Esophagus (tissue), 2 donors: ENCODE data around the gene CFAP70. TPM values are rescaled to one million over a fixed set of nuclear protein-coding genes. Genes with fewer than 3 reads are reported as not detected.

Experiments used
- H3K27ac ChIP-seq, 2 donors: one replicate each; pipeline ENCODE4 v1.5.1; 2013; ENCODE audit warnings: low read depth in 2 of 2, mild to moderate bottlenecking in 2 of 2, inconsistent platforms in 1 of 2, low read length in 1 of 2, moderate library complexity in 1 of 2
- H3K27me3 ChIP-seq, 2 donors: one replicate each; pipeline ENCODE4 v1.6.1; 2013; ENCODE audit warnings: low read length in 2 of 2, control low read depth in 1 of 2, mild to moderate bottlenecking in 1 of 2; ENCODE audit not compliant: insufficient read depth in 2 of 2, control insufficient read depth in 1 of 2
- H3K36me3 ChIP-seq, 2 donors: one replicate each; pipeline ENCODE4 v1.6.1; 2013; ENCODE audit warnings: low read length in 1 of 2; ENCODE audit not compliant: control insufficient read depth in 2 of 2, insufficient read depth in 2 of 2
- H3K4me1 ChIP-seq, 2 donors: one replicate each; pipeline ENCODE4 v1.6.1; 2013; ENCODE audit warnings: low read length in 1 of 2; ENCODE audit not compliant: control insufficient read depth in 2 of 2, insufficient read depth in 2 of 2
- H3K4me3 ChIP-seq, 2 donors: one replicate each; pipeline ENCODE4 v1.5.1; 2013; ENCODE audit warnings: low read length in 2 of 2, mild to moderate bottlenecking in 2 of 2, low read depth in 1 of 2, moderate library complexity in 1 of 2
- H3K9me3 ChIP-seq, 2 donors: one replicate each; pipeline ENCODE4 v1.6.1; 2013; ENCODE audit warnings: mild to moderate bottlenecking in 2 of 2, low read depth in 1 of 2, low read length in 1 of 2, moderate library complexity in 1 of 2; ENCODE audit not compliant: control insufficient read depth in 2 of 2, insufficient read depth in 1 of 2
- WGBS, 2 donors: extraction: QIAGEN DNeasy Blood & Tissue Kit; methylation state at CpG; one replicate each; pipeline ENCODE4 v1.1.7; 2013; 5-methylcytosine and 5-hydroxymethylcytosine counted together
- polyA plus RNA-seq, 2 donors: library from polyadenylated mRNA; stranded (reverse); fragments of 200-250 nt; gene quantifications; one replicate each; pipeline ENCODE4 v1.2.3, GENCODE V29; 2013
- donor health status: healthy with polysubstance abuse.
- donor health status: Bipolar disorder and iron deficiency.

CFAP70 gene
- polyA plus RNA-seq, 2 donors = 0.60 to 1.2 TPM

GRCh38 chr10:73210395-73211105 lies 148.1 kb downstream of the CFAP70 start:
- H3K4me1 ChIP-seq = no peaks in the 10 kb centered on the region
- no peaks in the 10 kb centered on the region for H3K36me3 ChIP-seq
- no peaks in the 10 kb centered on the region for H3K9me3 ChIP-seq
- H3K27me3 ChIP-seq = no peaks in the 10 kb centered on the region
- H3K4me3 ChIP-seq = no peak overlapping the region
- 95 to 98% methylated on average over 3 of the region's 3 CpGs for WGBS, 2 donors
- no peak overlapping the region for H3K27ac ChIP-seq

- H3K27ac ChIP-seq = no peak overlapping the region
- 45 to 47% methylated on average over 1 of the region's 1 CpG for WGBS, 2 donors
- H3K4me1 ChIP-seq = no peaks in the 10 kb centered on the region
- H3K36me3 ChIP-seq = no peaks in the 10 kb centered on the region
- no peaks in the 10 kb centered on the region for H3K27me3 ChIP-seq
- no peak overlapping the region for H3K4me3 ChIP-seq
- no peaks in the 10 kb centered on the region for H3K9me3 ChIP-seq
Observed at GRCh38 chr10:73209705-73210104, 149.0 kb downstream of the CFAP70 start.

GRCh38 chr10:73207883-73208282 lies 150.8 kb downstream of the CFAP70 start:
- 65 to 83% methylated on average over 2 of the region's 2 CpGs for WGBS, 2 donors
- H3K27ac ChIP-seq = no peak overlapping the region

GRCh38 chr10:73206385-73206784 lies 152.3 kb downstream of the CFAP70 start:
- H3K4me1 ChIP-seq = no peaks in the 10 kb centered on the region
- 95 to 98% methylated on average over 5 of the region's 5 CpGs for WGBS, 2 donors
- no peaks in the 10 kb centered on the region for H3K27me3 ChIP-seq
- H3K9me3 ChIP-seq = no peaks in the 10 kb centered on the region
- H3K27ac ChIP-seq = no peak overlapping the region
- H3K36me3 ChIP-seq = no peaks in the 10 kb centered on the region
- no peak overlapping the region for H3K4me3 ChIP-seq

More at GRCh38 chr10:73207883-73208282, 150.8 kb downstream of the CFAP70 start:
- no peaks in the 10 kb centered on the region for H3K9me3 ChIP-seq
- no peaks in the 10 kb centered on the region for H3K4me1 ChIP-seq
- H3K27me3 ChIP-seq = no peaks in the 10 kb centered on the region
- H3K4me3 ChIP-seq = no peak overlapping the region
- H3K36me3 ChIP-seq = no peaks in the 10 kb centered on the region

- H3K36me3 ChIP-seq = no peaks in the 10 kb centered on the region
- H3K9me3 ChIP-seq = no peaks in the 10 kb centered on the region
- H3K27me3 ChIP-seq = no peaks in the 10 kb centered on the region
- 93% methylated on average over 1 of the region's 1 CpG for WGBS, 2 donors
- no peak overlapping the region for H3K27ac ChIP-seq
- H3K4me1 ChIP-seq = no peaks in the 10 kb centered on the region
- H3K4me3 ChIP-seq = no peak overlapping the region
Observed at GRCh38 chr10:73205890-73206289, 152.8 kb downstream of the CFAP70 start.

- no peaks in the 10 kb centered on the region for H3K4me1 ChIP-seq
- H3K4me3 ChIP-seq = no peak overlapping the region
- no peak overlapping the region for H3K27ac ChIP-seq
- no peaks in the 10 kb centered on the region for H3K27me3 ChIP-seq
- no peaks in the 10 kb centered on the region for H3K36me3 ChIP-seq
- 91 to 93% methylated on average over 3 of the region's 3 CpGs for WGBS, 2 donors
- no peaks in the 10 kb centered on the region for H3K9me3 ChIP-seq
Observed at GRCh38 chr10:73205081-73205480, 153.6 kb downstream of the CFAP70 start.

Other genes with a start within 250 kb of the CFAP70 start
- 1 to 10 TPM; 1.3 to 1.8 TPM for gene NUDT13, start 248.4 kb downstream of the CFAP70 start, polyA plus RNA-seq
- gene ECD, start 190.9 kb downstream of the CFAP70 start, polyA plus RNA-seq = 10 to 100 TPM in 1 of 2 donors, 1 to 10 TPM in 1; 6.7 to 12.7 TPM
- gene FAM149B1, start 190.7 kb downstream of the CFAP70 start, polyA plus RNA-seq = 10 to 100 TPM in 1 of 2 donors, 1 to 10 TPM in 1; 9.4 to 21.7 TPM
- gene DNAJC9, start 111.6 kb downstream of the CFAP70 start, polyA plus RNA-seq = 10 to 100 TPM; 13.7 to 19.0 TPM
- gene MRPS16, start 106.2 kb downstream of the CFAP70 start, polyA plus RNA-seq = 10 to 100 TPM; 41.7 to 60.3 TPM
- gene ANXA7, start 55.2 kb upstream of the CFAP70 start, polyA plus RNA-seq = 10 to 100 TPM; 36.7 to 74.4 TPM
- 1 to 10 TPM in 1 of 2 donors, under 1 TPM in 1; 0.54 to 2.0 TPM for gene MSS51, start 74.7 kb upstream of the CFAP70 start, polyA plus RNA-seq
- 10 to 100 TPM; 15.7 to 16.7 TPM for gene PPP3CB, start 137.2 kb upstream of the CFAP70 start, polyA plus RNA-seq
- 10 to 100 TPM; 16.8 to 23.7 TPM for gene USP54, start 232.5 kb upstream of the CFAP70 start, polyA plus RNA-seq